ENCODE measurements around the gene HMBS. TPM values are rescaled to one million over a fixed set of nuclear protein-coding genes. Genes with fewer than 3 reads are reported as not detected.

Gene HMBS
- total and polyA plus RNA-seq, 2 experiments from 2014 or later = 5.1 to 46.1 TPM

- H3K4me2 ChIP-seq (ENCODE audit: unreplicated experiment) = no peak overlapping the region
- H2AFZ ChIP-seq = no peak overlapping the region
- no peaks in the 10 kb centered on the region for H3K36me3 ChIP-seq (ENCODE audit: low read depth)
- H3K27ac ChIP-seq = no peak overlapping the region
- no peaks in the 10 kb centered on the region for H4K20me1 ChIP-seq (ENCODE audit: insufficient read depth)
- H3K4me1 ChIP-seq (ENCODE audit: insufficient read depth) = peaks cover 14% of the 10 kb centered on the region
- WGBS, 2 experiments (ENCODE audit: low coverage in 1 of 2, low lambda C conversion rate in 2 of 2, missing lambda C conversion rate in 2 of 2) = 82 to 93% methylated on average over 2 to 3 of the region's 3 CpGs
- DNase-seq = no peak
- H3K27me3 ChIP-seq (replicated peaks; ENCODE audit: insufficient read depth) = no peaks in the 10 kb centered on the region
- in situ Hi-C loops (cut with MboI) = no loop called here
- no peak for TF ChIP-seq EZH2 (IDR thresholded peaks at IDR 0.05; ENCODE audit: insufficient read depth, poor library complexity, severe bottlenecking)
- TF ChIP-seq EZH2phosphoT487 (IDR thresholded peaks at IDR 0.05; ENCODE audit: insufficient read depth, low read depth) = no peak
- peaks cover 55% of the 10 kb centered on the region for H3K79me2 ChIP-seq (ENCODE audit: insufficient read depth)
- peaks cover 15% of the 10 kb centered on the region for H3F3A ChIP-seq (ENCODE audit: insufficient read depth)
- H3K9ac ChIP-seq = no peak overlapping the region
- H3K4me3 ChIP-seq = no peak overlapping the region
- no peaks in the 10 kb centered on the region for H3K9me3 ChIP-seq (ENCODE audit: low read depth)
- H3K9me2 ChIP-seq (ENCODE audit: insufficient read depth) = no peaks in the 10 kb centered on the region
Observed at GRCh38 chr11:119061256-119061655, 23.4 kb upstream of the HMBS start.

- no peaks in the 10 kb centered on the region for H4K20me1 ChIP-seq (ENCODE audit: insufficient read depth)
- H3K36me3 ChIP-seq (ENCODE audit: low read depth) = no peaks in the 10 kb centered on the region
- H3F3A ChIP-seq (ENCODE audit: insufficient read depth) = peaks cover 20% of the 10 kb centered on the region
- DNase-seq = peak; percentile 73
- no peak overlapping the region for H3K4me2 ChIP-seq (ENCODE audit: unreplicated experiment)
- H3K9me3 ChIP-seq (ENCODE audit: low read depth) = no peaks in the 10 kb centered on the region
- H3K4me3 ChIP-seq = no peak overlapping the region
- peaks cover 20% of the 10 kb centered on the region for H3K4me1 ChIP-seq (ENCODE audit: insufficient read depth)
- no peaks in the 10 kb centered on the region for H3K9me2 ChIP-seq (ENCODE audit: insufficient read depth)
- TF ChIP-seq EZH2phosphoT487 (IDR thresholded peaks at IDR 0.05; ENCODE audit: insufficient read depth, low read depth) (no peak), EZH2 (IDR thresholded peaks at IDR 0.05; ENCODE audit: insufficient read depth, poor library complexity, severe bottlenecking) (no peak)
- peaks cover 57% of the 10 kb centered on the region for H3K79me2 ChIP-seq (ENCODE audit: insufficient read depth)
- no peaks in the 10 kb centered on the region for H3K27me3 ChIP-seq (replicated peaks; ENCODE audit: insufficient read depth)
- WGBS, 2 experiments (ENCODE audit: low coverage in 1 of 2, low lambda C conversion rate in 2 of 2, missing lambda C conversion rate in 2 of 2) = 51 to 53% methylated on average over 5 of the region's 5 CpGs
- in situ Hi-C loops (cut with MboI) = no loop called here
- H3K9ac ChIP-seq = no peak overlapping the region
- H3K27ac ChIP-seq = peak overlapping the region; percentile 35; the same call in 1 of the 2 replicates
- H2AFZ ChIP-seq = no peak overlapping the region
Observed at GRCh38 chr11:119062779-119063178, 21.9 kb upstream of the HMBS start.

GRCh38 chr11:119065369-119065768 is 19.3 kb upstream of the HMBS start:
- peaks cover 14% of the 10 kb centered on the region for H3K4me1 ChIP-seq (ENCODE audit: insufficient read depth)
- H2AFZ ChIP-seq = no peak overlapping the region
- H3K9me3 ChIP-seq (ENCODE audit: low read depth) = no peaks in the 10 kb centered on the region
- TF ChIP-seq EZH2phosphoT487 (IDR thresholded peaks at IDR 0.05; ENCODE audit: insufficient read depth, low read depth) = no peak
- TF ChIP-seq EZH2 (IDR thresholded peaks at IDR 0.05; ENCODE audit: insufficient read depth, poor library complexity, severe bottlenecking) = no peak
- no peaks in the 10 kb centered on the region for H3K36me3 ChIP-seq (ENCODE audit: low read depth)
- peak; percentile 65 for DNase-seq
- no peak overlapping the region for H3K27ac ChIP-seq
- no peaks in the 10 kb centered on the region for H4K20me1 ChIP-seq (ENCODE audit: insufficient read depth)
- in situ Hi-C loops (cut with MboI) = no loop called here
- H3K79me2 ChIP-seq (ENCODE audit: insufficient read depth) = peaks cover 77% of the 10 kb centered on the region
- no peaks in the 10 kb centered on the region for H3K9me2 ChIP-seq (ENCODE audit: insufficient read depth)
- 40 to 47% methylated on average over 4 of the region's 4 CpGs for WGBS, 2 experiments (ENCODE audit: low coverage in 1 of 2, low lambda C conversion rate in 2 of 2, missing lambda C conversion rate in 2 of 2)
- H3K4me3 ChIP-seq = no peak overlapping the region
- 0 out of 2 replicates have a peak overlapping the region, but pooled peaks have one; percentile 5 for H3K9ac ChIP-seq
- no peak overlapping the region for H3K4me2 ChIP-seq (ENCODE audit: unreplicated experiment)
- no peaks in the 10 kb centered on the region for H3K27me3 ChIP-seq (replicated peaks; ENCODE audit: insufficient read depth)
- peaks cover 15% of the 10 kb centered on the region for H3F3A ChIP-seq (ENCODE audit: insufficient read depth)

DNA sequence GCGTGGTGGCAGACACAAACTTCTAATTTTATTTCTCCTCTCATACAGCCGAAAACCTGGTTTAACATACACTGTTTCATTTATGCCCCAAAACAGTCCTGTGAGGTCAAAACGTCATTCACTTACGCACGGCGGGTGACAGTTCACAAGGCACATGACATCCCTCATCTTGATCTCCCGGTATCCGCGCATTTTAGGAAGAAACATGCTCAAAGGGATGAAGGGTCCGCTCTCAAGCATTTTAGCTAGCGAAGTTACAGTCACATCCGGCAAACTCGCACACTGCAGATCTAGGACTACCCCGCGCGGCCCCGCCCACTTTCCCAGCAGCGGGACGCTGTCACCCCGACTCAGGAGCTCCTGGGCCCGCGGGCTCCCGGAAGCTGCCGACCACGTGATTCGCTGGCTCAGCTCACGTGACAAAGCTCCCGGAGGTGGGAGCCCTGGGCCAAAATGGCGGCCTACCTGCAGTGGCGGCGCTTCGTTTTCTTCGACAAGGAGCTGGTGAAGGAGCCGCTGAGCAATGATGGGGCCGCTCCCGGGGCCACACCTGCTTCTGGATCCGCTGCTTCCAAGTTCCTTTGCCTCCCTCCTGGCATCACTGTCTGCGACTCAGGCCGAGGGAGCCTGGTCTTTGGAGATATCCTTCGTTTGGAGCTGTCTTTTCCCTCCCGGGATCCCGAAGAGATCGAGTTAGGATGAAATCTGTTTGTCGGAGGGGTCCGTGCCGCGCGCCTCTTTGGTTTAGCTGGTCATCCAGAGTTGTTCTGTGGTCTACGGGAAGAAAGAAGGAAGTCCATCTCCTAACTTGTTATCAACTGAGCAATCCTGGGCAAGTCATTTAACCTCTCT is 17.1 kb upstream of the HMBS start, which contains the start of gene VPS11:
TSS of gene VPS11 (plus strand) at position 448 of the 852 bp plus-strand sequence. CDS start at position 454, 6 bp downstream.
- Histone ChIP-seq H3K79me2 (ENCODE audit: insufficient read depth) (peaks cover 69% of the 10 kb centered on the region), H3K4me2 (ENCODE audit: unreplicated experiment) (peak within 1 kb of the TSS; percentile 92), H2AFZ (peak within 1 kb of the TSS; percentile 97), H3K4me1 (ENCODE audit: insufficient read depth) (peaks cover 13% of the 10 kb centered on the region), H3K36me3 (ENCODE audit: low read depth) (0 out of 2 replicates have a peak, but pooled peaks cover 5% of the 10 kb centered on the region), H3F3A (ENCODE audit: insufficient read depth) (peaks cover 15% of the 10 kb centered on the region), H3K9ac (peak within 1 kb of the TSS; percentile 90), H3K4me3 (peak within 1 kb of the TSS; percentile 86), H4K20me1 (ENCODE audit: insufficient read depth) (no peaks in the 10 kb centered on the region), H3K9me3 (ENCODE audit: low read depth) (no peaks in the 10 kb centered on the region), H3K27ac (peak within 1 kb of the TSS; percentile 89), H3K9me2 (ENCODE audit: insufficient read depth) (no peaks in the 10 kb centered on the region), H3K27me3 (replicated peaks; ENCODE audit: insufficient read depth) (no peaks in the 10 kb centered on the region)
- TF ChIP-seq EZH2 (IDR thresholded peaks at IDR 0.05; ENCODE audit: insufficient read depth, poor library complexity, severe bottlenecking) = no peak
- no peak for TF ChIP-seq EZH2phosphoT487 (IDR thresholded peaks at IDR 0.05; ENCODE audit: insufficient read depth, low read depth)
- 0 to 1% methylated on average over 46 to 49 of the region's 49 CpGs for WGBS, 2 experiments (ENCODE audit: low coverage in 1 of 2, low lambda C conversion rate in 2 of 2, missing lambda C conversion rate in 2 of 2)
- in situ Hi-C loops (cut with MboI) = no loop called here
- DNase-seq = peak; percentile 99

Measured in GM23248 (cell line).